Calu3 (cell line): ENCODE results near the gene C5orf15. TPM values are rescaled to one million over a fixed set of nuclear protein-coding genes. Genes with fewer than 3 reads are reported as not detected.

Experiments used
- BruUV-seq: library from RNA; stranded (reverse); fragments of 400-500 nt; replicated peaks from 2 replicates; lab custom pipeline; 2021; lab: Mats Ljungman, UMichigan
- CTCF ChIA-PET: fragments of 300-600 bp; sonication (Branson Sonifier 250); formaldehyde crosslinking; loops from one replicate; lab custom pipeline; 2022; ENCODE audit warnings: antibody characterized with exemption; lab: Charles Lee
- DNase-seq: peaks from one replicate; pipeline ENCODE4 v3.0.0; 2022
- H3K27ac Mint-ChIP-seq: one replicate; pipeline ENCODE4 v1.8.0; 2022; ENCODE audit warnings: mixed read lengths; ENCODE audit not compliant: unreplicated experiment
- H3K27me3 Mint-ChIP-seq: one replicate; pipeline ENCODE4 v1.8.0; 2022; ENCODE audit warnings: mixed read lengths; ENCODE audit not compliant: unreplicated experiment
- H3K36me3 Mint-ChIP-seq: one replicate; pipeline ENCODE4 v1.8.0; 2022; ENCODE audit warnings: mild to moderate bottlenecking, moderate library complexity, mixed read lengths; ENCODE audit not compliant: insufficient read depth, unreplicated experiment
- H3K4me1 Mint-ChIP-seq: one replicate; pipeline ENCODE4 v1.8.0; 2022; ENCODE audit warnings: mild to moderate bottlenecking, low read depth, mixed read lengths; ENCODE audit not compliant: unreplicated experiment
- H3K4me3 Mint-ChIP-seq: one replicate; pipeline ENCODE4 v1.8.0; 2022; ENCODE audit warnings: mild to moderate bottlenecking, low read depth, moderate library complexity, mixed read lengths; ENCODE audit not compliant: unreplicated experiment
- H3K9me3 Mint-ChIP-seq: one replicate; pipeline ENCODE4 v1.8.0; 2022; ENCODE audit warnings: low read depth, mixed read lengths; ENCODE audit not compliant: unreplicated experiment
- intact Hi-C: fragments of 100-400 bp; cut with micrococcal nuclease; formaldehyde crosslinking; loops from one replicate; pipeline ENCODE4 v1.10.0; 2022; ENCODE audit not compliant: unreplicated experiment
- total RNA-seq: library from RNA; stranded (reverse); gene quantifications from 2 replicates; pipeline ENCODE4 v1.2.3, GENCODE V29; 2022
- TF ChIP-seq, protein P1 (sequence below): fragments of 200-600 bp; IDR thresholded peaks from one replicate; pipeline ENCODE4 v1.8.0; 2022; ENCODE audit warnings: antibody characterized with exemption; ENCODE audit not compliant: unreplicated experiment

The C5orf15 gene
- total RNA-seq, 1 experiment from 2014 or later, result 104 TPM

GRCh38 chr5:133969654-133970324 is 1.4 kb upstream of the C5orf15 start:
- peak; percentile 70 for DNase-seq
- Mint-ChIP-seq H3K27ac (peak overlapping the region; percentile 93), H3K36me3 (peaks cover 60% of the 10 kb centered on the region), H3K9me3 (no peaks in the 10 kb centered on the region), H3K4me1 (peaks cover 48% of the 10 kb centered on the region), H3K4me3 (peak overlapping the region; percentile 99), H3K27me3 (no peaks in the 10 kb centered on the region)
- intact Hi-C loops, result no loop called here
- BruUV-seq, result no TSS peak
- TF ChIP-seq, protein P1, sequence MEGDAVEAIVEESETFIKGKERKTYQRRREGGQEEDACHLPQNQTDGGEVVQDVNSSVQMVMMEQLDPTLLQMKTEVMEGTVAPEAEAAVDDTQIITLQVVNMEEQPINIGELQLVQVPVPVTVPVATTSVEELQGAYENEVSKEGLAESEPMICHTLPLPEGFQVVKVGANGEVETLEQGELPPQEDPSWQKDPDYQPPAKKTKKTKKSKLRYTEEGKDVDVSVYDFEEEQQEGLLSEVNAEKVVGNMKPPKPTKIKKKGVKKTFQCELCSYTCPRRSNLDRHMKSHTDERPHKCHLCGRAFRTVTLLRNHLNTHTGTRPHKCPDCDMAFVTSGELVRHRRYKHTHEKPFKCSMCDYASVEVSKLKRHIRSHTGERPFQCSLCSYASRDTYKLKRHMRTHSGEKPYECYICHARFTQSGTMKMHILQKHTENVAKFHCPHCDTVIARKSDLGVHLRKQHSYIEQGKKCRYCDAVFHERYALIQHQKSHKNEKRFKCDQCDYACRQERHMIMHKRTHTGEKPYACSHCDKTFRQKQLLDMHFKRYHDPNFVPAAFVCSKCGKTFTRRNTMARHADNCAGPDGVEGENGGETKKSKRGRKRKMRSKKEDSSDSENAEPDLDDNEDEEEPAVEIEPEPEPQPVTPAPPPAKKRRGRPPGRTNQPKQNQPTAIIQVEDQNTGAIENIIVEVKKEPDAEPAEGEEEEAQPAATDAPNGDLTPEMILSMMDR, result no peak
- CTCF ChIA-PET, result interaction anchor here (0.7 to 2.3 kb wide), 17 partner anchors 10 to 322 kb away, joined by 3 to 10 read pairs (median 5); partner anchors contain the start of gene VDAC1

GRCh38 chr5:133967698-133968203 is 674 bp downstream of the C5orf15 start:
- Mint-ChIP-seq H3K4me1 (peaks cover 53% of the 10 kb centered on the region), H3K9me3 (no peaks in the 10 kb centered on the region), H3K4me3 (peak overlapping the region; percentile 99), H3K27me3 (no peaks in the 10 kb centered on the region), H3K36me3 (peaks cover 48% of the 10 kb centered on the region), H3K27ac (peak overlapping the region; percentile 93)
- peak; percentile 29 for DNase-seq
- CTCF ChIA-PET, result interaction anchor here (1.5 kb wide), 1 partner anchor 29 kb away, joined by 4 read pairs; no protein-coding TSS in a partner anchor
- TF ChIP-seq, protein P1, result no peak
- intact Hi-C loops, result no loop called here
- BruUV-seq, result no TSS peak

GRCh38 chr5:133967124-133967523 is 1.3 kb downstream of the C5orf15 start:
- BruUV-seq, result TSS peak; percentile 20
- Mint-ChIP-seq H3K9me3 (no peaks in the 10 kb centered on the region), H3K36me3 (peaks cover 47% of the 10 kb centered on the region), H3K4me1 (peaks cover 57% of the 10 kb centered on the region), H3K4me3 (peak overlapping the region; percentile 99), H3K27ac (peak overlapping the region; percentile 93), H3K27me3 (no peaks in the 10 kb centered on the region)
- TF ChIP-seq, protein P1, result no peak
- CTCF ChIA-PET, result interaction anchor here (0.6 to 1.5 kb wide), 2 partner anchors 29 to 38 kb away, joined by 3 to 4 read pairs; no protein-coding TSS in a partner anchor
- DNase-seq, result no peak
- intact Hi-C loops, result no loop called here

DNA sequence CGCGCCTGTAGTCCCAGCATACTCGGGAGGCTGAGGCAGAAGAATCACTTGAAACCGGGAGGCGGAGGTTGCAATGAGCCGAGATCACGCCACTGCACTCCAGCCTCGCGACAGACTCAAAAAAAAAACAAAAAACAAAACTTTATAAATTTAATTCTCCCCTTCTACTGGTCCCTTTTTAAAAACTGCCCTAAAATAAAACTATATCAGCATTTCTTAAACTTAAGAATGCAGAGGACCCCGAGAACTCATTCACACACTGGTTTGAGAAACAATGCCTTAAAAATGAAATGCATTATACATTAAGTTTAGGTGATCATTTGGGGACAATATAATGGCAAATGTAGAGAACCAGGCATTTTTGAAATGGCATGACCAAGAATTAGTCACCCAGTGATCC is 2.3 kb downstream of the C5orf15 start:
- no peak for DNase-seq
- peaks cover 58% of the 10 kb centered on the region for H3K4me1 Mint-ChIP-seq
- TF ChIP-seq, protein P1, result no peak
- H3K27me3 Mint-ChIP-seq, result no peaks in the 10 kb centered on the region
- BruUV-seq, result no TSS peak
- intact Hi-C loops, result no loop called here
- peaks cover 37% of the 10 kb centered on the region for H3K36me3 Mint-ChIP-seq
- no peak overlapping the region for H3K4me3 Mint-ChIP-seq
- CTCF ChIA-PET, result no interaction called here
- no peaks in the 10 kb centered on the region for H3K9me3 Mint-ChIP-seq
- no peak overlapping the region for H3K27ac Mint-ChIP-seq
